ENCODE data around the gene ERMN. TPM values are rescaled to one million over a fixed set of nuclear protein-coding genes. Genes with fewer than 3 reads are reported as not detected.

Gene ERMN
- total RNA-seq, 1 donor from 2014 or later: not detected

DNA sequence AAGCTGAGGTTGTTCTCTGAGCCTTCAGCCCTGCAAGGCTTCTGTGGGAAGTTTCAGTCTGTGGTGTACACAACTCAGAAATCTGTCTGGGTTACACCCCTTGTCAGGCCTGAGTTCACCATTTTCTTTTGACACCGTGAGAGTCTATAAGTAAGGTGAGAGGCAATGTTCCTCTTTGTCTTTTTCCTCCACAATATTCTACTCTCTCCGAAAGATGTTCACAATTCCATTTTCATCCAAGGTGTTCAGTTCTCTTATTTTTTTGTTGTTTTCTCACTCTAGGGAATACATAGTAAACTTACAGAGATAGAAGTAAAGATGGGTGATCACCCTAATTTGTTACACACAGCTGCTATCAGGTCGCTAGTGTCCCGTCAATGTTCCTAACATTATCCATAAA, 3.2 kb downstream of the ERMN start:
- H3K4me3 Mint-ChIP-seq (ENCODE audit: unreplicated experiment): no peak overlapping the region
- no peaks in the 10 kb centered on the region for H3K36me3 Mint-ChIP-seq (ENCODE audit: unreplicated experiment)
- no peaks in the 10 kb centered on the region for H3K9me3 Mint-ChIP-seq (ENCODE audit: unreplicated experiment)
- no peak for TF ChIP-seq CTCF (IDR thresholded peaks at IDR 0.05)
- H3K4me1 Mint-ChIP-seq (ENCODE audit: unreplicated experiment): peaks cover 3% of the 10 kb centered on the region
- peaks cover 19% of the 10 kb centered on the region for H3K27me3 Mint-ChIP-seq (ENCODE audit: unreplicated experiment)
- no peak for DNase-seq (ENCODE audit: extremely low spot score, unreplicated experiment)
- no peak overlapping the region for H3K27ac Mint-ChIP-seq (ENCODE audit: unreplicated experiment)

- no peak for DNase-seq (ENCODE audit: extremely low spot score, unreplicated experiment)
- no peaks in the 10 kb centered on the region for H3K36me3 Mint-ChIP-seq (ENCODE audit: unreplicated experiment)
- H3K4me3 Mint-ChIP-seq (ENCODE audit: unreplicated experiment): no peak overlapping the region
- no peak overlapping the region for H3K27ac Mint-ChIP-seq (ENCODE audit: unreplicated experiment)
- TF ChIP-seq CTCF (IDR thresholded peaks at IDR 0.05): no peak
- no peaks in the 10 kb centered on the region for H3K4me1 Mint-ChIP-seq (ENCODE audit: unreplicated experiment)
- no peaks in the 10 kb centered on the region for H3K9me3 Mint-ChIP-seq (ENCODE audit: unreplicated experiment)
- peaks cover 19% of the 10 kb centered on the region for H3K27me3 Mint-ChIP-seq (ENCODE audit: unreplicated experiment)
Observed at GRCh38 chr2:157321466-157321865, 4.2 kb downstream of the ERMN start.

GRCh38 chr2:157320409-157320808, 5.2 kb downstream of the ERMN start:
- Mint-ChIP-seq H3K4me1 (ENCODE audit: unreplicated experiment) (no peaks in the 10 kb centered on the region), H3K27me3 (ENCODE audit: unreplicated experiment) (peaks cover 14% of the 10 kb centered on the region), H3K4me3 (ENCODE audit: unreplicated experiment) (no peak overlapping the region)

GRCh38 chr2:157319795-157320194, 5.8 kb downstream of the ERMN start:
- H3K4me3 Mint-ChIP-seq (ENCODE audit: unreplicated experiment): no peak overlapping the region
- no peak overlapping the region for H3K27ac Mint-ChIP-seq (ENCODE audit: unreplicated experiment)
- no peak for DNase-seq (ENCODE audit: extremely low spot score, unreplicated experiment)

More at GRCh38 chr2:157320409-157320808, 5.2 kb downstream of the ERMN start:
- H3K36me3 Mint-ChIP-seq (ENCODE audit: unreplicated experiment): no peaks in the 10 kb centered on the region
- H3K27ac Mint-ChIP-seq (ENCODE audit: unreplicated experiment): no peak overlapping the region
- TF ChIP-seq CTCF (IDR thresholded peaks at IDR 0.05): no peak
- H3K9me3 Mint-ChIP-seq (ENCODE audit: unreplicated experiment): no peaks in the 10 kb centered on the region
- no peak for DNase-seq (ENCODE audit: extremely low spot score, unreplicated experiment)

DNA sequence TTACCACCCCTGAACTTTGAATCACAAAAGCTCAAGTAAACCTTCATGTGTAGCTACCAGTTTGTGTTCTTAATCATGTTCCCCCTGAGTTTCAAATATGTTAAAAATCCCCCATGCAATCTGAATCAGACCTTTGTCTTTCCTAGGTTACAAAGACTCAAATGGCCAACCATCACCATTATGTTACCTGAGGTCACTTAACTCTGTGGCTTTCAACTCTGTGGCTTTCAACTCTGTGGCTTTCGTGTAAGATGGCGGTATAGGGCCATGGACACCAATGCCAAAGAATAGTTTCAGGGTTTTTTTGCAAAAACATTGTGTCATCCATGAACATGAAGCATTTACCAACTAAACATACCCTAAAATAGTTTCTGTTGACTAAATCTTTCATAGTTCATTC, 6.7 kb downstream of the ERMN start:
- DNase-seq (ENCODE audit: extremely low spot score, unreplicated experiment): no peak
- Mint-ChIP-seq H3K27ac (ENCODE audit: unreplicated experiment) (no peak overlapping the region), H3K4me3 (ENCODE audit: unreplicated experiment) (no peak overlapping the region), H3K9me3 (ENCODE audit: unreplicated experiment) (no peaks in the 10 kb centered on the region), H3K4me1 (ENCODE audit: unreplicated experiment) (no peaks in the 10 kb centered on the region), H3K27me3 (ENCODE audit: unreplicated experiment) (peaks cover 13% of the 10 kb centered on the region), H3K36me3 (ENCODE audit: unreplicated experiment) (no peaks in the 10 kb centered on the region)
- TF ChIP-seq CTCF (IDR thresholded peaks at IDR 0.05): no peak

More at GRCh38 chr2:157319795-157320194, 5.8 kb downstream of the ERMN start:
- peaks cover 13% of the 10 kb centered on the region for H3K27me3 Mint-ChIP-seq (ENCODE audit: unreplicated experiment)
- H3K4me1 Mint-ChIP-seq (ENCODE audit: unreplicated experiment): no peaks in the 10 kb centered on the region
- H3K9me3 Mint-ChIP-seq (ENCODE audit: unreplicated experiment): no peaks in the 10 kb centered on the region
- TF ChIP-seq CTCF (IDR thresholded peaks at IDR 0.05): no peak
- no peaks in the 10 kb centered on the region for H3K36me3 Mint-ChIP-seq (ENCODE audit: unreplicated experiment)

Data from osteocyte (in vitro differentiated cells).